ENCODE data around the gene MED15. TPM values are rescaled to one million over a fixed set of nuclear protein-coding genes. Genes with fewer than 3 reads are reported as not detected.

MED15 gene
- total and polyA plus RNA-seq, 3 donors from 2014 or later = 71.0 to 101 (median 81.6) TPM

- Histone ChIP-seq H3K27ac (no peak overlapping the region), H3K36me3 (ENCODE audit: low read depth, missing control alignments) (no peaks in the 10 kb centered on the region), H3K4me3 (no peak overlapping the region), H3K4me1 (peaks cover 2% of the 10 kb centered on the region), H3K27me3 (no peaks in the 10 kb centered on the region), H3K9me3 (no peaks in the 10 kb centered on the region)
- intact Hi-C loops (cut with DNase I; ENCODE audit: low total_unique reads) = no loop called here
- TF ChIP-seq POLR2A (IDR thresholded peaks at IDR 0.05) (no peak), CTCF (IDR thresholded peaks at IDR 0.05) (no peak)
- DNase-seq = no peak
- WGBS, 2 donors = 68 to 90% methylated on average over 2 of the region's 2 CpGs
Measured at GRCh38 chr22:20516399-20516798, 9.0 kb downstream of the MED15 start.

- TF ChIP-seq CTCF (IDR thresholded peaks at IDR 0.05) (no peak), POLR2A (IDR thresholded peaks at IDR 0.05) (no peak)
- H3K27ac ChIP-seq = no peak overlapping the region
- intact Hi-C loops (cut with DNase I; ENCODE audit: low total_unique reads) = no loop called here
- 53 to 64% methylated on average over 4 of the region's 4 CpGs for WGBS, 2 donors
- no peaks in the 10 kb centered on the region for H3K9me3 ChIP-seq
- DNase-seq = no peak
- no peaks in the 10 kb centered on the region for H3K27me3 ChIP-seq
- no peaks in the 10 kb centered on the region for H3K4me1 ChIP-seq
- no peak overlapping the region for H3K4me3 ChIP-seq
- no peaks in the 10 kb centered on the region for H3K36me3 ChIP-seq (ENCODE audit: low read depth, missing control alignments)
Measured at GRCh38 chr22:20517422-20517821, 10.0 kb downstream of the MED15 start.

- TF ChIP-seq CTCF (IDR thresholded peaks at IDR 0.05) (no peak), POLR2A (IDR thresholded peaks at IDR 0.05) (no peak)
- no peaks in the 10 kb centered on the region for H3K36me3 ChIP-seq (ENCODE audit: low read depth, missing control alignments)
- no peak for DNase-seq
- no peaks in the 10 kb centered on the region for H3K27me3 ChIP-seq
- 83 to 88% methylated on average over 13 of the region's 13 CpGs for WGBS, 2 donors
- no peak overlapping the region for H3K4me3 ChIP-seq
- no peak overlapping the region for H3K27ac ChIP-seq
- intact Hi-C loops (cut with DNase I; ENCODE audit: low total_unique reads) = no loop called here
- H3K9me3 ChIP-seq = no peaks in the 10 kb centered on the region
- no peaks in the 10 kb centered on the region for H3K4me1 ChIP-seq
Measured at GRCh38 chr22:20517841-20518592, 10.6 kb downstream of the MED15 start.

- H3K4me3 ChIP-seq = no peak overlapping the region
- no peak overlapping the region for H3K27ac ChIP-seq
- H3K36me3 ChIP-seq (ENCODE audit: low read depth, missing control alignments) = no peaks in the 10 kb centered on the region
- H3K27me3 ChIP-seq = no peaks in the 10 kb centered on the region
- DNase-seq = no peak
- WGBS, 2 donors = 51 to 62% methylated on average over 4 of the region's 4 CpGs
- TF ChIP-seq CTCF (IDR thresholded peaks at IDR 0.05) = no peak
- TF ChIP-seq POLR2A (IDR thresholded peaks at IDR 0.05) = no peak
- H3K9me3 ChIP-seq = no peaks in the 10 kb centered on the region
- intact Hi-C loops (cut with DNase I; ENCODE audit: low total_unique reads) = no loop called here
- H3K4me1 ChIP-seq = peaks cover 6% of the 10 kb centered on the region
Measured at GRCh38 chr22:20519558-20519957, 12.1 kb downstream of the MED15 start.

- intact Hi-C loops (cut with DNase I; ENCODE audit: low total_unique reads) = no loop called here
- H3K27ac ChIP-seq = no peak overlapping the region
- H3K9me3 ChIP-seq = no peaks in the 10 kb centered on the region
- WGBS, 2 donors = 60 to 75% methylated on average over 7 of the region's 7 CpGs
- peaks cover 11% of the 10 kb centered on the region for H3K4me1 ChIP-seq
- TF ChIP-seq CTCF (IDR thresholded peaks at IDR 0.05) (no peak), POLR2A (IDR thresholded peaks at IDR 0.05) (no peak)
- H3K27me3 ChIP-seq = no peaks in the 10 kb centered on the region
- no peak for DNase-seq
- no peak overlapping the region for H3K4me3 ChIP-seq
- no peaks in the 10 kb centered on the region for H3K36me3 ChIP-seq (ENCODE audit: low read depth, missing control alignments)
Measured at GRCh38 chr22:20520093-20520511, 12.7 kb downstream of the MED15 start.
